Measurements from ENCODE around the gene ACSL6.

ACSL6 gene

GRCh38 chr5:132016721-132017250, 5.3 kb upstream of the ACSL6 start:
- DNase-seq = no peak

GRCh38 chr5:132013711-132014110, 2.3 kb upstream of the ACSL6 start:
- DNase-seq = no peak

- DNase-seq = no peak
Observed at GRCh38 chr5:132013006-132013689, 1.7 kb upstream of the ACSL6 start.

GRCh38 chr5:132012371-132013005, 1.0 kb upstream of the ACSL6 start:
- peak; percentile 72 for DNase-seq

GRCh38 chr5:132010989-132011621, 353 bp downstream of the ACSL6 start:
- DNase-seq = no peak

- no peak for DNase-seq
Observed at GRCh38 chr5:132010645-132010988, 841 bp downstream of the ACSL6 start.

GRCh38 chr5:132009706-132010405, 1.6 kb downstream of the ACSL6 start:
- no peak for DNase-seq

GRCh38 chr5:132008961-132009680, 2.3 kb downstream of the ACSL6 start:
- DNase-seq = no peak

GRCh38 chr5:132008163-132008473, 3.3 kb downstream of the ACSL6 start:
- DNase-seq = no peak

- peak; percentile 68 for DNase-seq
Observed at GRCh38 chr5:132007399-132008162, 3.9 kb downstream of the ACSL6 start.

- no peak for DNase-seq
Observed at GRCh38 chr5:132006331-132007120, 4.9 kb downstream of the ACSL6 start.

GRCh38 chr5:132005591-132005990, 5.9 kb downstream of the ACSL6 start:
- no peak for DNase-seq

GRCh38 chr5:132003982-132004381, 7.5 kb downstream of the ACSL6 start:
- DNase-seq = no peak

- no peak for DNase-seq
Observed at GRCh38 chr5:132003170-132003744, 8.2 kb downstream of the ACSL6 start.

- DNase-seq = no peak
Observed at GRCh38 chr5:132002757-132003156, 8.7 kb downstream of the ACSL6 start.

GRCh38 chr5:132001647-132002561, 9.6 kb downstream of the ACSL6 start:
- DNase-seq = no peak

GRCh38 chr5:132000677-132001453, 10.6 kb downstream of the ACSL6 start:
- no peak for DNase-seq

- DNase-seq = no peak
Observed at GRCh38 chr5:132000241-132000490, 11.3 kb downstream of the ACSL6 start.
